Measurements from ENCODE around the gene CMC1.
"Not testable (repeated sequence)": the region's sequence is repeated elsewhere in the genome, so short reads cannot be mapped to it uniquely, and the experiment has no call there.

Gene CMC1

DNA sequence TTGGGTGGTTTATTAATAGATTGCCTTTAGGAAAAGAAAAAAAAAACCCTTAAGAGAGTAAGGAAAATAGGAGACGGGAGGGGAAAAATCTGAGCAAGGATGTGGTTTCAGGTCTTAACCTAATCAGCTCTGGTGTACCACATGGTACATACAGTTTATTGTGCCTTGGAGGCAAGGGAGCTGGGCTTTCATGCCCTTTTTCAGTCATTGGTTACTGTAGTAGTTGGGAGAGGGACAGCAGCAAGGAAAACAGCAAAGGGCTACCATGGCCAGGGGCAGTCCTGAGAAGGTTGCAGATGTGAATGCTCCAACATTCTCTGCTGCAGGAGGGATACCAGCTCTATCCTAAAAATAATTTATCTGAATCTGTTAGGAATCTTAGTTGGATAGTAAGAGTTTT is 5.9 kb downstream of the CMC1 start:
- DNase-seq, result no peak

DNA sequence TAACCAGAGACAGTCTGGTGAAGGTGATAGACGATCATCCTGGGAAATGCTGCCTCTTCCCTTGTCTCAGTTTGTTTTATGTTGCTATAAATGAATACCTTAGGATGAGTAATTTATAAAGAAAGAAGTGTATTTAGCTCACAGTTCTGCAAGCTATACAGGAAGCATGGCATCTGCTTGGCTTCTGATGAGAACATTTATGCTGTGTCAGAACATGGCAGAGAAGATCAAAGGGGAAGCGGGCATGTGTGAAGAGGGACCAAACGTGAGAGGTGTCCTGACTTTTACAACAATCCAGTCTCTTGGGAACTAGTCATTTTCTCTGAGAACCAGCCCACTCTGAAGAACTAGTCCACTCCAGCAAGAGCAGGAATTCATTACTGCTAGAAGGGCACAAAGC is 9.6 kb downstream of the CMC1 start:
- peak; percentile 27 for DNase-seq

DNA sequence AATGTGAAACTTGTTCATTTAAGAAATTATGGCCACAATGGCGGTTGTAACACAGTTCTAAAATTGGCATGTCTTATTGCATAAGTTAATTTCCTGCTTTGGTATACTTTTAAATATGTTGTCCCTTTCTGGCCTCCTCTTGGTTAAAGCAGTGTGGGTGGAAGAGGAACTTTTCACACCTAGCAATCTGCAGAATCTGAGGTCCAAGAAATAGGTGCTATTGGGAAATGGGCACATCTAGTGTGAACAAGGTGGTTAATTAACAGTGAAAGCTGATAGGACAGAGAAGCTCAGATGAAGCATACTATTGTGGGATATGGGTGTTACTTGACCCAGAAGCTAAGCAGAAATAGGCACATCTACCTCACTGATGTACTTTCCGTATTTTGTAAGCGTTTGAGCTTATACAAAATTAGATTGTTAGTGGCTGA is 10.6 kb downstream of the CMC1 start:
- peak; percentile 54 for DNase-seq

DNA sequence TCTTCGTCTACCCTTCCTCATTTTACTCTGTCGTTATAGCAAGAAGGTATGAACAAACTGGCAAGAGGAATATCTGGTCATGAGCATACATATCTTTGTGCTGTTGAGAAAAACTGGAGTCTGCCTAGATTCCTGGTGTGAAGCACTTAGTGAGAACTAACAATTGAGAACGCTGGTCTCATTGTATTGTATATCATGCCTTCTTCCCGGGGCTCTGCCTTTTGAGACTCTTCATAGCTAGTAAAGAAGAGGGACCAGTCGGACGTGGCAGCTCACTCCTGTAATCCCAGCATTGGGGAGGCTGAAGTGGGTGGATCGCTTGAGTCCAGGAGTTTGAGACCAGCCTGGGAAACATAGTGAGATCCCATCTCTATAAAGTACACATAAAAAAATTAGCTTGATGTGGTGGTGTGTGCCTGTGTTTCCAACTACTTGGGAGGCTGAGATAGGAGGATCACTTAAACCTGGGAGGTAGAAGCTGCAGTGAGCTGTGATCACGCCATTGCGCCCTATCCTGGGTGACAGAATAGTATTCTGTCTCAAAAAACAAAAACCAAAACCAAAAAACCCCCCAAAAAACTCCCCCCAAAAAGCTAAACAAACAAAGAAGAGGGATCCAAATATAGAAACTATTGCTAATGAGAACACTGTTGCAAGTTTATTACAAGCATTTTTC is 11.8 kb downstream of the CMC1 start:
- DNase-seq, result no peak

DNA sequence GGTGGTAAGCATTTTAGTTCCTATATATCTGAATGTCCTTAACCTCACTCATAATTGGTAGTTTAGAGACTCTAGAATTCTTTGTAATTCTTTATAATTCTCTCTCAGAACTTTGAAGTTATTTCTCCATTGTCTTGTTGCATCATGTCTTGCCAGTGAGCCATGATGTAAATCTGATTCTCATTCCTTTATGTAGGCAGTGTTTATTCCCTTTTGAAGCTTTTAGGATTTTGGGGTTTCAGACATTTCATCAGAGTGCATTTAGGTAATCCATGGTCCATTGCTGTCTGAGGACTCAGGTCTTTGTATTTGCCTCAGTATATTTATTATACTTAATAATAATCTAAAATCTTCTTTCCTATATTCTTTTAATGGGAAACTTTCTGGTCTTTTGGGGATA is 20.6 kb downstream of the CMC1 start:
- peak; percentile 16 for DNase-seq

DNA sequence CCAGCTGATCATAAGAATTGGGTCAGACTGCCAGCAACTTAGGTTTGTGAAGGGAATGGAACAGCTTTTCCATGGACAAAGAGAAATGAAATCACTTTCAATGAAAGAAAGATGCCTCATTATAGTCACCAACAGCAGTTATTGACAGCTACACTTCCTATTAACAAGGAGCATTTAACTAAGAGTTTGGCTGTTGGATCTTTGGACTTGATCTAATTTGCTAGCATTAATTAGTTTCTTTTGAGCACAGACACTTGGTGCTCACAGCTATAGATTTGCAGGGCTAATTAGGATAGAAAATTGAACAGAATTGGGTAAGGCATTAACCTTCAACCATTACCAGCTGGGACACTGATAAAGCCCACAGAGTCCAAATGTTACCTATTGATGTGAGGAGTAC is 24.2 kb downstream of the CMC1 start:
- no peak for DNase-seq

DNA sequence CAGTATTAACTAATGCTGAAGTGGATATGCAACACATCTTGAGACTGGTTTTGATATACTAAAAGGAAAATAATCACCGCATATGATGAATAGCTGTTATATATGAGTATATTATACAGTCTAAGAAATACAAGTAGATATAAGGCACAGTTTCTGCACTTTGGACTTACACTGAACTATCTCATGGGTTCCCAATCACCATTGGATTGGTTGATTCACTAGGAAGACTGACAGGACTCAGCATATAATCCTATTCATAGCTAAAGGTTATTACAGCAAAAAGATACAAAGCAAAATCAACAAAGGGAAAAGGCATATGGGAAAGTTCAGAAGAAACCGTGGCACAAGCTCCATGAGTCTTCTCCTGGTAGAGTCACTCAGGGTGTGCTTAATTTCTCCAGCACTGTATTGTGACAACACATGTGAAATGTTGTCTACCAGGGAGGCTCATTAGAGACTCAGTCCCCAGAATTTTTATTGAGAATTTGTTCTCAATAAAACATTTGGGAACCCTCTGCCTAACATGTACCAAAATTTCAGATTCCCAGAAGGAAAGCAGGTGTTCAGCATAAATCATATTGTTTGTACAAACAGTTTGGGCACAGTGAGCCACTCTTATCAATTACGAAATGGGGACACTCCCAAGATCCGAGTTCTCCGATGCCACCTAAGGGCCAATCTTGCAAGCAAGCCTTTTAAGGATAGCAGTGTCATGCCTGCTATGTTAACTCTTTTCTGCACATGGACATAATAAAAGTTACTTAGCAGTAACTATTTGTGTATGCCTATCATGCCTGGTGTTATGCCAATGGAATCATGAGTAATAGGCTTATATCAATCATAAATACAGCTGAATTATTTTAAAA is 26.8 kb downstream of the CMC1 start:
- DNase-seq, result no peak

DNA sequence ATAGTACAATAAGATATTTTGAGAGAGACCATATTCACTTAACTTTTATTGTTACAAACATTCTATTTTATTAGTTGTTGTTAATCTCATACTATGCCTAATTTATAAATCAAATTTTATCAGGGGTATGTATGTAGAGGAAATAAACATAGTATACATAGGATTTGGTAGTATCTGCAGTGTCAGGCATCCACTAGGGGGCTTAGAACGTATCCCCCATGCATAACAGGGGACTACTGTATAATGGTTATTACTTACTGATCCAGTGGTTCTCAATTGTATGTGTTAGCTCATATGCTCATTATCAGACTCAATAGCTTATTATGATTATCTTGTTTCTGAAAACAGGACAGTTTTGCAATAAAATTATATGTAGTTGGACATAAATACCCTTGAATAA is 27.6 kb downstream of the CMC1 start:
- DNase-seq, result no peak

DNA sequence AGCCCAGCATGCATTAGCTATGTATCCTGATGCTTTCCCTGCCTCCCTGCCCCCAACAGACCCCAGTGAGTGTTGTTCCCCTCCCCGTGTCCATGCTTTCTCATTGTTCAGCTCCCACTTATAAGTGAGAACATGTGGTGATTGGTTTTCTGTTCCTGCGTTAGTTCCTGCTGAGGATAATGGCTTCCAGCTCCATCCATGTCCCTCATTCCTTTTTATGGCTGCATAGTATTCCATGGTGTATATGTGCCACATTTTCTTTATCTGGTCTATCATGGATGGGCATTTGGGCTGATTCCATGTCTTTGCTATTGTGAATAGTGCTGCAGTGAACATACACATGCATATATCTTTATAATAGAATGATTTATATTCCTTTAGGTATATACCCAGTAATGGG is 28.5 kb downstream of the CMC1 start:
- DNase-seq, result not testable (repeated sequence)

DNA sequence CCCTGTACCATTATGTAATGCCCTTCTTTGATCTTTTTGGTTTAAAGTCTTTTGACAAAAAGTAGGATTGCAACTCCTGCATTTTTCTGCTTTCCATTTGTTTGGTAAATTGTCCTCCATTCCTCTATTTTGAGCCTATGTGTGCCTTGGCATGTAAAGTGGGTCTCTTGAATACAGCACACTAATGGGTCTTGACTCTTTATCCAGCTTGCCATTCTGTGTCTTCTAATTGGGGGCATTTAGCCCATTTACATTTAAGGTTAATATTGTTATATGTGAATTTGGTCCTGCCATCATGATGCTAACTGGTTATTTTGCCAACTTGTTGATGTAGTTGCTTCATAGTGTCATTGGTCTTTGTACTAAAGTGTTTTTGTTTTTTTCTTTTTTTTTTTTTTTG is 32.4 kb downstream of the CMC1 start:
- DNase-seq, result no peak

DNA sequence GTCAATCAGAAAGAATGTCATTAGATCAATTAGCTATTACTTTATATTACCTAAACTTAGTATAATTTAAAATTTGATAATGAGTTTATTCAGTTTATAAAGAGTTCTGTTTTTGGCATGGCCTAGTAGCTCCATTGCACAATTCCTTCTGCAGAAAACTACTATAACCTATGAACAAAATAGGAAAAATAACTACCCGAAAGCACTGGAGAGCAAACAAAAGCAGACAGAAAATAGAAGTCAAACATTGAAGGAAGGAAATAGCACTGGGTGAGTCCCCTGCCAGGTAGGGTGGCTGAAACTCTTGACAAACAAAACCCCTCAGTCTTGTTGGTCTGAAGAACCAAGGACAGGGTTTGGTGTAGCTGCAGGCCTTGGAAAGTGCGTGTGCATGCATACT is 37.5 kb downstream of the CMC1 start:
- DNase-seq, result no peak

DNA sequence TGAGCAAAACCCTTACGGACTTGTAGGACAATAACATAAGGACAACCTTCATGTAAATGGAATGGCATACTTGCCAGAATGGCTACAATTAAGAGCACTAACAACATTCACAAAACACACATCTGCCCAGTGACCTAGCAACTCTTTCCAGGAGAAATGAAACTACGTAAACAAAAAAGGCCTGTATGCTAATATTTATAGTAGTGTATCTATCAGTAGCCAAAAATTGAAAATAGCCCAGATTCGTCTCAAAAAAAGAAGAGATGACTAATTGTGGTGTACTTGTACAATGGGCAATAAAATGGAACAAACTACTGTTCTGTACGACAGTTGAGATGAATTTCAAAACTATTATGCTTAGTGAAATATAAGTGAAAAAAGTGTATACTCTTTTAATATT is 38.4 kb downstream of the CMC1 start:
- no peak for DNase-seq

DNA sequence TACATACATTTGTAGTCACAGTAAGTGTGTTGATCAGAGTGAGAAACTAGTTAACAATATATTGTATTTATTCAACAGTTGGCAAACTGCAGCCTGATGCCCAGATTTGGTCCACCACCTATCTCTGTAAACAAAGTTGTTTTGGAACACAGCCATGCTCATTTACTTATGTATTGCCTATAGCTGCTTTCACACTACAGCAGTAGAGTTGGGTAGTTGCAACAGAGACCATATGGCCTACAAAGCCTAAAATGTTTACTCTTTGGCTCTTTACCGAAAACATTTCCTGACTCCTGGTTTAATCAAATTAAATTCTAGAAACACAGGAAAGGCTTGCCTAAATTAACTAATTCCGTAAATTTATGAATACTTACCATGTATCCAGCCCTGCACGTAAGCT is 39.4 kb downstream of the CMC1 start:
- DNase-seq, result no peak

DNA sequence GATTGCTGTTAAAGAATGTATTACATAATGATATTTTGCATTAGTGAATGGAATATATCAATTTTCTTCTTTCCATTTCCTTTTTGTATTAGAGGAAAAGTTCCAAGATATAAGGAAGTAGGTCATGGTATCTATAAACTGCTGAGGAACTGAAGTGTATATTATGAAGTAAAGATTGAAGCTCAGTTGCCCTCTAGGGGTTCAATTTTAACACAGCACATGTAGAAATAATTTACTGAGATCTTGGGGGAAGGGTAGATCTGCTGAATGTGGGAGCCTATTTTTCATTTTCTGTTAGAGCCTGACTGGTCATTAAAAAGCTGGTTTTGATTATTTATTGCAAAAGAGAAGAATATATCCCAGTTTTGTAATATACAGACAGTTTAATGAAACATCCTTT is 45.2 kb downstream of the CMC1 start:
- DNase-seq, result peak; percentile 58

DNA sequence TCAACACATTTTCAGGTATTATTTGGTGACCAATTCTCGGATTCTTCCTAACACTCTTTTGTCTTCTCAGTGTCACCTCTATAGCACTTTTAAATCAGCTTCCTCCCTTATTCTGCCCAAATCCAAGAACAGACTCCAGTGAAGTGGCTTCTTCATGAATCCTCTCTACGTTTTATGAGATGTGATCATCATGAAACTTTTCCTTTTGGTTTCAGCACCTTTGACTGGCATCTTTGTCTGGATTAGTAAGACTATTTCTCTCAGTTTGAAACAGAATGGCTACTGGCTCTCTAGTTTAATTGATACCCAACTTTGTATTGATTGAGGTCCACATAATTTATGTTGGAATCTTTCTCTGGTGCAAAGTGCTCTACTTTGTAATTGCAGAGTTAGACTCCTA is 45.6 kb downstream of the CMC1 start:
- peak; percentile 12 for DNase-seq

DNA sequence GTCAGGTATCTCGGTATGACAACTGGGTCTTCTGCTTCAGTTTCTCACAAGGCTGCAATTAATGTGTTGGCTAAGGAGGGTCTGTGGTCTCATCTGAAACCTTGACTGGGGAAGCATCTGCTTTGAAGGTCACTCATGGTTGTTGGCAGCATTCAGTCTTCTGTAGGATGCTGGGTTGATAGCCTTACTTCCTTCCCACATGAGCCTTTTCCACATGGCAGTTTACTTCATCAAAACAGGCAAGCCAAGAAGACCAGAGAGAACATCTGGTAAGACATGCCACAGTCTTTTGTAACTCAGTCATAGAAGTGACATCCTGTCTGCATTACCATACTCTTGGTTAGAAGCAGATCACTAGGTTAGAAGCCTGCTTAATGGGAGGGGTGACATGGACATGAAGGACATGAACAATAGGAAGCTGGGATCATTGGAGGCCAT is 49.5 kb downstream of the CMC1 start:
- DNase-seq, result no peak

DNA sequence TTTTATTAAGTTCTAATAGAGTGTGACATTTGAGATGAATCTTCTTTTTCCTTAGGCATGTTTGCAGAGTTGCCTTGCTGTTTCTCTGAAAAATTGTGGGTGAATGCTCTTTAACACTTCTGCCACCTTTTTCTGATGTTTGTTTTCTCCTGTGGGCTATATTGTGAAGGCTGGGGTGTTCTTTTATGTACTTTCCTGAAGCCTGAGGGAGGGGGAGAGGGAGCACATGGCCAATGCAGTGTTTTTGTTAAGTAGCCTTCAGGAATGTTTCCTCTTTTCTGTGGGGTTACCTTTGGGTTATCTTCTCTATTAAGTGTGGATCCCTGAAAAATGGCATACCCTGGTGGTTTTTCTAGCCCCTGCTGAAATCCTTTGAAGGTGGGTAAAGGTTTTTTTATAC is 50.2 kb downstream of the CMC1 start:
- DNase-seq, result no peak

DNA sequence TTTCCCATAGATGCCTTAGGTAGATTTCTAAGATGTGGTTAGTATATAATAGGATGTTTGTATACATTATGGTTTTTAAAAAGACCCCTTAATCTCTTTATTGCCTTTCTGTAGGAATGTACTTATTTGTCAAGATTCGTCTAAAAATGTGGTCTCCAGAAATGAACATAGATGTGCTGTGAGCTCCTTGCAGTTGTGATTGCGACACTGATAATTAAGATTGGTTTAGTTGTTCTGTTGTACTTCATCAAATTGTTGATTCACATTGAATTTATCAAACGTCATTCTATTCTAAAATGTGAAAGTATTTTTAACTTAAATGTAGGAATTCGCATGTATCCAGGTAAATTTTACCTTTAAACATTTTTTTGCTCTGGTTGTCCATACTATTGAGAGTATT is 51.2 kb downstream of the CMC1 start:
- DNase-seq, result no peak

DNA sequence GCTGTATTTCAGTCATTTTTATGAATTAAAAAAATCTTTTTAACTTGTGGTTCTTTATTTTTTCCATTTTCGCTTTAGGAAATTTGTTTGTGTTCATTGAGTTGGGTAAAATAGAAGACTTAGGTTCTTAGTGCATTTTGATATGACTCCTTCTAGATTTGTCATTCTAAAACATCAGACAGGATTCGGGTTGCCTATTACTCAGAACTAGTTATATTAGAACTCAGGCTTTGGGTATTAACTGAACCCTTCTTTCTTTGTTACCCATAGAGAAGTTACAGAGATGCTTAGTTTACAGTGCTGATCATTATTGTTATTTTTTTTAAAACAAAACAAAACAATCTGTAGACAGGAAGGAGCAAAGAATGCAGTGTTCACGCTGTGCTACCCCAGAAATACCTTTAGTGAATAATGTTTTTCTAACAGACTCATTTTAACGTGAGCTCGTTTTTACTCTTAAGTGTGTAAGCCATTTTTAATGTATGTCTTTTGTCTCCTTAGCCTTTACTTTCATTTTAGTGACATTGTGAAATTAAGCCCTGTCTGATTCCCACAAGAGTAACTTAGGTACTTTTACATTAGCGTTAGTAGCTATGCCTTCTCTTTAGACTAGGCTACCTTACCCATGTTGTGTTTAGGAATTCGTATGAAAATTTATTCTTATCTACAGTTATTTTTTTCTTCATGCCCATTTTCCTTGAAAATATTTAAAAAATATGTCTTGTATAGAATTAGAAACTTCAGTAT is 53.4 kb downstream of the CMC1 start:
- DNase-seq, result no peak

DNA sequence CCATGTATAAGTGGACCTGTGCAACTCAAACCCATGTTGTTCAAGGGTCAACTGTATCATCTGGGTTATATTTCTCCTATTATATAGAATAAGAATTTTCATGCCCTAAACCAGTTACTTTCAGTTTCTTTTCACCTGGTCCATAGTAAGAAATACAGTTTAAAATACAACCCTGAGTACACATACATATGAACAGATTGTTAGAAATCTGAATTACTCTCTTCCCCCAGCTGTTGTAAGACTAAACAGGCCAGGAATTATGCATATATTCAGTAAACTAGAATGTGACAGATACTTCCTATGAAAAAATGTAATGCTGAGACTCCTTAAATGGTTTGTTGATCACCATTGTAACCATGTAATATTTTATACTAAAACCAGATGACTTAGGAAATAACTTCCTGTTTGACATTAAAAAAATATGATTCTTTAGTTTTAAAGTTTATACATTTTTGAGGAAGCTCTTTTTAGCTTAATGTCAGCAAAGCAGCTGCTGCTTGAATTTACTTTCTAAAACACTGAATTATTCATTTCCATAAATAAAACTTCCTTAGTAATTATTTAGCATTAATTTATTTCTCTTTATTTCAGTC is 54.6 kb downstream of the CMC1 start:
- peak; percentile 21 for DNase-seq

DNA sequence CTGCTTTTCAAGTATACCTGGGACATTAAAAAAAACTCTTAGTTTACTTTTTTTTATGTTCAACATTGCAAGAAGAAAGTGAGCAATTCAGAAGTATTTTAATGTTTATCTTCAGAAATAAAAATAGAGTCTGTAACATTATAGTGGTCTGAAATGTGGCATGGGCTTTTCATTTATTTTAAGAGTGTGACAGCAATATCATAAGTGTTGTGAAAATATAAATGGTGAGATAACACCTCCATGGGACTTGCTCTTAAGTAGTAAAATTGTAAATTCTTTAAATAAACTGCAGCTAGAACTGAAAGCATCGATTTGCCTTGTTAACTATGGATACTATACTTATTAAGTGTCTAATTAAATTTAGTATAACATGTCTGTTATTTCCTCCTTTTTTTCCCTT is 58.3 kb downstream of the CMC1 start:
- no peak for DNase-seq

DNA sequence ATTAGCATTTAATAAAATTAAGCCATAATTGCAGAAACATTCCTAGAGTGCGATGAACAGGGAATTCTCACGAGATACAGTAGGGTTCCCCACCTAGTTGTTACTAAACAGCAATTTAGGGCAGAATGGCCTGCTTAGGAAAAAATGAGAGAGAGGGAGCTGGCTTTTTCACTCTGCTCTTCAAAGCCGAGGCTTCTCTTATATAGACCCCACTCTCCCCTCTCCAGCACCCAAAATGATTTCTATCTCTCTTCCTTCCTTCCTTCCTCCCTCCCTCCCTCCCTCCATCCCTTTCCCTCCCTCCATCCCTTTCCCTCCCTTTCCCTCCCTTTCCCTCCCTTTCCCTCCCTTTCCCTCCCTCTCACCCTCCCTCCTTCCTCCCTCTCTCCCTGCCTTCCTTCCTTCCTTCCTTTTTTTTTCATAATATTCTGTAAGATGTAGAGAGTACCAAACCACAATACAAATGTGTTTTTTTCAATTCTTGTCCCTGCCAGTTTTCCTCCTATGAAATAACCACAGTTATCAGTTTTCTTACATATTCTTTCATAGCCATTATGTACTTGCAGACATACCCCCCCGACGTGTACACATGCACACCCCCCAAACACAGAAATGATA is 59.0 kb downstream of the CMC1 start:
- DNase-seq, result no peak

DNA sequence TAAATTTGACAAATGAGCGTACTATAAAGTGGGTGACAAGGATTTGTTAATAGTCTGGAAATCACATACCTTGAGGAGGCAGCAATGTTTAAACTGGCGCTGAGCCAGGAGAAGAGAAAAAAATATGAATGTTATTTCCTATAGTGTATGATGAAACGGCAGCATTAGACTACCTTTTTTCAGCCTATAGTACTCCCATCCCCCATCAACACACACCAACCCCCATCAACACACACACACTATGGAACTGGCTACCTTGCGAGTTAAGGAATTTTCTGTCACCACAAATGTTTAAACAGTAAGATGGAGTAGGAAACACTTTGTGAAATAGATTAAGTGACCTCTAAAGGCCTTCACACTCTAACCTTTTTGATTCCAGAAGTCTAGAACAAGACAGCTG is 60.3 kb downstream of the CMC1 start:
- no peak for DNase-seq

Measured in inflammatory macrophage treated with lipopolysaccharide for 4 hours (primary cell).